Aorta (tissue), 5 donors: ENCODE results near the gene OR51B6. TPM values are rescaled to one million over a fixed set of nuclear protein-coding genes. Genes with fewer than 3 reads are reported as not detected.
"Not testable (repeated sequence)": the region's sequence is repeated elsewhere in the genome, so short reads cannot be mapped to it uniquely, and the experiment has no call there.

Experiments
- ATAC-seq: fragments of 200-7000 bp; cut with Tn5 transposase; one replicate; pipeline ENCODE4 v1.9.1; 2022; ENCODE audit warnings: moderate library complexity; ENCODE audit not compliant: low FRiP score
- DNase-seq, 2 donors: peaks; one replicate each; pipeline ENCODE4 v3.0.0-alpha.2; 2020
- H3K27ac ChIP-seq, 2 donors: one replicate each; pipeline ENCODE4 v1.5.1; 2013; ENCODE audit warnings: low read length in 2 of 2, mild to moderate bottlenecking in 2 of 2, moderate library complexity in 2 of 2, control low read depth in 1 of 2, inconsistent platforms in 1 of 2, low read depth in 1 of 2
- H3K27me3 ChIP-seq, 2 donors: one replicate each; pipeline ENCODE4 v1.6.1; 2013; ENCODE audit warnings: control low read depth in 1 of 2, low read length in 1 of 2, mild to moderate bottlenecking in 1 of 2, moderate library complexity in 1 of 2; ENCODE audit not compliant: insufficient read depth in 2 of 2, control insufficient read depth in 1 of 2
- H3K36me3 ChIP-seq, 2 donors: one replicate each; pipeline ENCODE4 v1.6.1; 2013; ENCODE audit warnings: control low read depth in 1 of 2, low read length in 1 of 2, mild to moderate bottlenecking in 1 of 2; ENCODE audit not compliant: insufficient read depth in 2 of 2, control insufficient read depth in 1 of 2
- H3K4me1 ChIP-seq, 2 donors: one replicate each; pipeline ENCODE4 v1.6.1; 2013; ENCODE audit warnings: low read length in 2 of 2, control low read depth in 1 of 2, mild to moderate bottlenecking in 1 of 2, moderate library complexity in 1 of 2; ENCODE audit not compliant: insufficient read depth in 2 of 2, control insufficient read depth in 1 of 2
- H3K4me3 ChIP-seq, 2 donors: one replicate each; pipeline ENCODE4 v1.5.1; 2013; ENCODE audit warnings: low read length in 2 of 2, control low read depth in 1 of 2, mild to moderate bottlenecking in 1 of 2
- H3K9me3 ChIP-seq: one replicate; pipeline ENCODE4 v1.6.1; 2013; ENCODE audit warnings: mild to moderate bottlenecking, low read length; ENCODE audit not compliant: control insufficient read depth
- WGBS, 2 donors: extraction: QIAGEN DNeasy Blood & Tissue Kit; methylation state at CpG; one replicate each; pipeline ENCODE4 v1.1.7; 2013; 5-methylcytosine and 5-hydroxymethylcytosine counted together
- intact Hi-C, 2 donors: fragments of 100-400 bp; cut with DNase I; formaldehyde crosslinking; loops; one replicate each; pipeline versions ENCODE4 v1.14.2 to v1.15.0; 2022
- polyA plus RNA-seq, 2 donors: library from polyadenylated mRNA; stranded (reverse); fragments of 200-250 nt; gene quantifications; one replicate each; pipeline ENCODE4 v1.2.3, GENCODE V29; 2013
- total RNA-seq, 2 donors: library from RNA; stranded (reverse); fragmentation: NEBNext Ultra II Directional; extraction: Animal tissue kit (Norgen Biotek cat#: 25700); gene quantifications; one replicate each; pipeline ENCODE4 v1.2.1, GENCODE V29; 2021
- donor health status: healthy with polysubstance abuse.
- donor health status: Bipolar disorder and iron deficiency.
- donor health status: DM: no; HTN: no; CAD: no.
- donor health status: DM: no; HTN: no; CAD: no.
- donor health status: DM: yes; HTN: yes; CAD: no.

The OR51B6 gene
- total and polyA plus RNA-seq, 4 donors: not detected

- no peaks in the 10 kb centered on the region for H3K36me3 ChIP-seq
- no peaks in the 10 kb centered on the region for H3K9me3 ChIP-seq
- intact Hi-C loops: no loop called here
- H3K4me3 ChIP-seq: no peak overlapping the region
- no peak overlapping the region for H3K27ac ChIP-seq
- 77 to 87% methylated on average over 3 of the region's 3 CpGs for WGBS, 2 donors
- DNase-seq (no peak), ATAC-seq (no peak)
- peaks cover 0 to under 1% of the 10 kb centered on the region in 2 donors for H3K4me1 ChIP-seq
- H3K27me3 ChIP-seq: no peaks in the 10 kb centered on the region
Measured at GRCh38 chr11:5362017-5362625, 10.8 kb downstream of the OR51B6 start.

GRCh38 chr11:5363679-5364078, 12.4 kb downstream of the OR51B6 start:
- no peaks in the 10 kb centered on the region for H3K27me3 ChIP-seq
- H3K27ac ChIP-seq: no peak overlapping the region
- ATAC-seq: no peak
- no peak overlapping the region for H3K4me3 ChIP-seq
- no peak for DNase-seq
- H3K36me3 ChIP-seq: no peaks in the 10 kb centered on the region
- intact Hi-C loops: no loop called here
- H3K4me1 ChIP-seq: peaks cover 0 to 8% of the 10 kb centered on the region in 2 donors
- H3K9me3 ChIP-seq: no peaks in the 10 kb centered on the region
- 81 to 91% methylated on average over 1 of the region's 1 CpG for WGBS, 2 donors

- Histone ChIP-seq H3K4me1 (peaks cover 0 to 8% of the 10 kb centered on the region in 2 donors), H3K9me3 (no peaks in the 10 kb centered on the region), H3K27me3 (no peaks in the 10 kb centered on the region), H3K36me3 (no peaks in the 10 kb centered on the region), H3K27ac (no peak overlapping the region), H3K4me3 (no peak overlapping the region)
- WGBS, 2 donors: 56 to 69% methylated on average over 2 of the region's 2 CpGs
- no peak for DNase-seq
- intact Hi-C loops: no loop called here
- no peak for ATAC-seq
Measured at GRCh38 chr11:5364214-5364613, 12.9 kb downstream of the OR51B6 start.

GRCh38 chr11:5366365-5366764, 15.1 kb downstream of the OR51B6 start:
- H3K9me3 ChIP-seq, H3K36me3 ChIP-seq, H3K4me1 ChIP-seq, DNase-seq, H3K27ac ChIP-seq, H3K4me3 ChIP-seq, intact Hi-C loops, ATAC-seq, H3K27me3 ChIP-seq: not testable (repeated sequence)
- WGBS, 2 donors: 97 to 99% methylated on average over 6 of the region's 6 CpGs

- Histone ChIP-seq H3K27me3 (no peaks in the 10 kb centered on the region), H3K4me1 (peaks cover 0 to 8% of the 10 kb centered on the region in 2 donors), H3K9me3 (no peaks in the 10 kb centered on the region), H3K36me3 (no peaks in the 10 kb centered on the region), H3K4me3 (no peak overlapping the region), H3K27ac (peak overlapping the region in 1 of 2 donors; percentile 28)
- peak; percentile 27 for ATAC-seq
- intact Hi-C loops: no loop called here
- WGBS, 2 donors: 0 to 9% methylated on average over 1 of the region's 1 CpG
- no peak for DNase-seq
Measured at GRCh38 chr11:5366856-5367255, 15.5 kb downstream of the OR51B6 start.

- Histone ChIP-seq H3K9me3 (no peaks in the 10 kb centered on the region), H3K27ac (no peak overlapping the region), H3K4me3 (no peak overlapping the region), H3K36me3 (no peaks in the 10 kb centered on the region), H3K4me1 (peaks cover 0 to 8% of the 10 kb centered on the region in 2 donors), H3K27me3 (no peaks in the 10 kb centered on the region)
- DNase-seq: no peak
- WGBS, 2 donors: 6 to 9% methylated on average over 2 of the region's 2 CpGs
- no peak for ATAC-seq
- intact Hi-C loops: no loop called here
Measured at GRCh38 chr11:5367448-5368074, 16.3 kb downstream of the OR51B6 start.

- Histone ChIP-seq H3K4me3 (no peak overlapping the region), H3K36me3 (no peaks in the 10 kb centered on the region), H3K4me1 (peaks cover 0 to 8% of the 10 kb centered on the region in 2 donors), H3K27ac (no peak overlapping the region), H3K9me3 (no peaks in the 10 kb centered on the region), H3K27me3 (no peaks in the 10 kb centered on the region)
- 67 to 75% methylated on average over 3 of the region's 3 CpGs for WGBS, 2 donors
- ATAC-seq: no peak
- DNase-seq: no peak
- intact Hi-C loops: no loop called here
Measured at GRCh38 chr11:5368502-5369043, 17.3 kb downstream of the OR51B6 start.

- no peak overlapping the region for H3K4me3 ChIP-seq
- DNase-seq: no peak
- H3K36me3 ChIP-seq: no peaks in the 10 kb centered on the region
- intact Hi-C loops: no loop called here
- peaks cover 0 to 8% of the 10 kb centered on the region in 2 donors for H3K4me1 ChIP-seq
- ATAC-seq: no peak
- no peaks in the 10 kb centered on the region for H3K27me3 ChIP-seq
- no peaks in the 10 kb centered on the region for H3K9me3 ChIP-seq
- H3K27ac ChIP-seq: no peak overlapping the region
Measured at GRCh38 chr11:5369789-5370188, 18.5 kb downstream of the OR51B6 start.
